ENCODE measurements around the gene DCST2. TPM values are rescaled to one million over a fixed set of nuclear protein-coding genes. Genes with fewer than 3 reads are reported as not detected.

The DCST2 gene
- total and polyA plus RNA-seq, 9 of the 15 experiments (the other 6 are each of a cell fraction or from before 2014, with no cell fraction given): 0.09 to 0.49 (median 0.11) TPM; not detected in 3

DNA sequence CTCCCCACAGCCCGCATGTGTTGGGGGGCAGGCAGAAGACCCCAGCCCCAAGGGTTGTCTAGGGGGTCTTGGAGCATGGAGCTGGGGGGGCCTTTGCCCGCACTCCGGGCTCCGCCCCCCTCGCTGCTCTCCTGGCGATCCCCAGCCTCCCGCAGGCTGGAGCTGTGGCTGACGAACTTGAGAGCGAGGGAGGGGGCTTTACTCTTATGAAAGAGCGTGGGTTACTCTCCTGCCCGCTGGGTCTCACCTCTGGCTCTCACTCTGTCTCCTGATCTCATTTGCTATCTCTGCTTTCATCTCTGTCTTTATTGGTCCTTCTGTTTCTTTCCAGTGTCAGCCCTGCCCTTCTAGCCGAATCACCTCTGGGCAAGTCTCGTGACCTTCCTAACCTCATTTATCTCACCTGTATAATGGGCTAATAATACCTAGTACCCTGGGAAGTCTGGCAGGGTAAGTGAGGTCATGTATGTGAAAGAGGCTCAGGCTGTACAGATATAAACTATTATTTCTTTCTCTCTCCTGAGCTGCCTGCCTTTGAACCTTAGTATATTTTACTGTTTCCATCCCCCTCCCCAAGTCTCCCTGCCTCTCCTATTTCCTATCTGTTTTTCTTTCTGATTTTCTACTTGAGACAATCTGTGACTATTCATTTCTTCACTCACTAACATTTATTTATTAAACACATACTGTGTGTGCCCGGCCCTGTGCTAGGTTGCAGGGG lies 30.7 kb upstream of the DCST2 start (continued):
- TF ChIP-seq, protein P1, sequence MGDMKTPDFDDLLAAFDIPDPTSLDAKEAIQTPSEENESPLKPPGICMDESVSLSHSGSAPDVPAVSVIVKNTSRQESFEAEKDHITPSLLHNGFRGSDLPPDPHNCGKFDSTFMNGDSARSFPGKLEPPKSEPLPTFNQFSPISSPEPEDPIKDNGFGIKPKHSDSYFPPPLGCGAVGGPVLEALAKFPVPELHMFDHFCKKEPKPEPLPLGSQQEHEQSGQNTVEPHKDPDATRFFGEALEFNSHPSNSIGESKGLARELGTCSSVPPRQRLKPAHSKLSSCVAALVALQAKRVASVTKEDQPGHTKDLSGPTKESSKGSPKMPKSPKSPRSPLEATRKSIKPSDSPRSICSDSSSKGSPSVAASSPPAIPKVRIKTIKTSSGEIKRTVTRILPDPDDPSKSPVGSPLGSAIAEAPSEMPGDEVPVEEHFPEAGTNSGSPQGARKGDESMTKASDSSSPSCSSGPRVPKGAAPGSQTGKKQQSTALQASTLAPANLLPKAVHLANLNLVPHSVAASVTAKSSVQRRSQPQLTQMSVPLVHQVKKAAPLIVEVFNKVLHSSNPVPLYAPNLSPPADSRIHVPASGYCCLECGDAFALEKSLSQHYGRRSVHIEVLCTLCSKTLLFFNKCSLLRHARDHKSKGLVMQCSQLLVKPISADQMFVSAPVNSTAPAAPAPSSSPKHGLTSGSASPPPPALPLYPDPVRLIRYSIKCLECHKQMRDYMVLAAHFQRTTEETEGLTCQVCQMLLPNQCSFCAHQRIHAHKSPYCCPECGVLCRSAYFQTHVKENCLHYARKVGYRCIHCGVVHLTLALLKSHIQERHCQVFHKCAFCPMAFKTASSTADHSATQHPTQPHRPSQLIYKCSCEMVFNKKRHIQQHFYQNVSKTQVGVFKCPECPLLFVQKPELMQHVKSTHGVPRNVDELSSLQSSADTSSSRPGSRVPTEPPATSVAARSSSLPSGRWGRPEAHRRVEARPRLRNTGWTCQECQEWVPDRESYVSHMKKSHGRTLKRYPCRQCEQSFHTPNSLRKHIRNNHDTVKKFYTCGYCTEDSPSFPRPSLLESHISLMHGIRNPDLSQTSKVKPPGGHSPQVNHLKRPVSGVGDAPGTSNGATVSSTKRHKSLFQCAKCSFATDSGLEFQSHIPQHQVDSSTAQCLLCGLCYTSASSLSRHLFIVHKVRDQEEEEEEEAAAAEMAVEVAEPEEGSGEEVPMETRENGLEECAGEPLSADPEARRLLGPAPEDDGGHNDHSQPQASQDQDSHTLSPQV (IDR thresholded peaks at IDR 0.05): no peak
- no peak for TF ChIP-seq RB1 (IDR thresholded peaks at IDR 0.05; ENCODE audit: low read depth)
- TF ChIP-seq, protein P2, sequence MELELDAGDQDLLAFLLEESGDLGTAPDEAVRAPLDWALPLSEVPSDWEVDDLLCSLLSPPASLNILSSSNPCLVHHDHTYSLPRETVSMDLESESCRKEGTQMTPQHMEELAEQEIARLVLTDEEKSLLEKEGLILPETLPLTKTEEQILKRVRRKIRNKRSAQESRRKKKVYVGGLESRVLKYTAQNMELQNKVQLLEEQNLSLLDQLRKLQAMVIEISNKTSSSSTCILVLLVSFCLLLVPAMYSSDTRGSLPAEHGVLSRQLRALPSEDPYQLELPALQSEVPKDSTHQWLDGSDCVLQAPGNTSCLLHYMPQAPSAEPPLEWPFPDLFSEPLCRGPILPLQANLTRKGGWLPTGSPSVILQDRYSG (tag; conservative IDR thresholded peaks at IDR 0.05; ENCODE audit: low read depth): no peak
- TF ChIP-seq SIN3A (IDR thresholded peaks at IDR 0.05; ENCODE audit: borderline replicate concordance in 2 of 2, control insufficient read depth in 1 of 2, low read depth in 2 of 2, low read length in 2 of 2): peak in 1 of 2 experiments; percentile 56; a peak in 1 of 4 replicates
- TF ChIP-seq, protein P3, sequence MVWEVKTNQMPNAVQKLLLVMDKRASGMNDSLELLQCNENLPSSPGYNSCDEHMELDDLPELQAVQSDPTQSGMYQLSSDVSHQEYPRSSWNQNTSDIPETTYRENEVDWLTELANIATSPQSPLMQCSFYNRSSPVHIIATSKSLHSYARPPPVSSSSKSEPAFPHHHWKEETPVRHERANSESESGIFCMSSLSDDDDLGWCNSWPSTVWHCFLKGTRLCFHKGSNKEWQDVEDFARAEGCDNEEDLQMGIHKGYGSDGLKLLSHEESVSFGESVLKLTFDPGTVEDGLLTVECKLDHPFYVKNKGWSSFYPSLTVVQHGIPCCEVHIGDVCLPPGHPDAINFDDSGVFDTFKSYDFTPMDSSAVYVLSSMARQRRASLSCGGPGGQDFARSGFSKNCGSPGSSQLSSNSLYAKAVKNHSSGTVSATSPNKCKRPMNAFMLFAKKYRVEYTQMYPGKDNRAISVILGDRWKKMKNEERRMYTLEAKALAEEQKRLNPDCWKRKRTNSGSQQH (CRISPR knock-in tag; IDR thresholded peaks at IDR 0.05): no peak
- TF ChIP-seq PKNOX1 (IDR thresholded peaks at IDR 0.05): 0 out of 2 replicates have a peak, but pooled peaks have one; percentile 18
- TF ChIP-seq, protein P4, sequence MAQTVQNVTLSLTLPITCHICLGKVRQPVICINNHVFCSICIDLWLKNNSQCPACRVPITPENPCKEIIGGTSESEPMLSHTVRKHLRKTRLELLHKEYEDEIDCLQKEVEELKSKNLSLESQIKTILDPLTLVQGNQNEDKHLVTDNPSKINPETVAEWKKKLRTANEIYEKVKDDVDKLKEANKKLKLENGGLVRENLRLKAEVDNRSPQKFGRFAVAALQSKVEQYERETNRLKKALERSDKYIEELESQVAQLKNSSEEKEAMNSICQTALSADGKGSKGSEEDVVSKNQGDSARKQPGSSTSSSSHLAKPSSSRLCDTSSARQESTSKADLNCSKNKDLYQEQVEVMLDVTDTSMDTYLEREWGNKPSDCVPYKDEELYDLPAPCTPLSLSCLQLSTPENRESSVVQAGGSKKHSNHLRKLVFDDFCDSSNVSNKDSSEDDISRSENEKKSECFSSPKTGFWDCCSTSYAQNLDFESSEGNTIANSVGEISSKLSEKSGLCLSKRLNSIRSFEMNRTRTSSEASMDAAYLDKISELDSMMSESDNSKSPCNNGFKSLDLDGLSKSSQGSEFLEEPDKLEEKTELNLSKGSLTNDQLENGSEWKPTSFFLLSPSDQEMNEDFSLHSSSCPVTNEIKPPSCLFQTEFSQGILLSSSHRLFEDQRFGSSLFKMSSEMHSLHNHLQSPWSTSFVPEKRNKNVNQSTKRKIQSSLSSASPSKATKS (CRISPR knock-in tag; IDR thresholded peaks at IDR 0.05): no peak
- no peak for TF ChIP-seq ASH1L (IDR thresholded peaks at IDR 0.05; ENCODE audit: borderline replicate concordance, low read depth, partially characterized antibody)
- no peak for TF ChIP-seq ZNF561 (CRISPR knock-in tag; conservative IDR thresholded peaks at IDR 0.05)
- TF ChIP-seq, protein P5, sequence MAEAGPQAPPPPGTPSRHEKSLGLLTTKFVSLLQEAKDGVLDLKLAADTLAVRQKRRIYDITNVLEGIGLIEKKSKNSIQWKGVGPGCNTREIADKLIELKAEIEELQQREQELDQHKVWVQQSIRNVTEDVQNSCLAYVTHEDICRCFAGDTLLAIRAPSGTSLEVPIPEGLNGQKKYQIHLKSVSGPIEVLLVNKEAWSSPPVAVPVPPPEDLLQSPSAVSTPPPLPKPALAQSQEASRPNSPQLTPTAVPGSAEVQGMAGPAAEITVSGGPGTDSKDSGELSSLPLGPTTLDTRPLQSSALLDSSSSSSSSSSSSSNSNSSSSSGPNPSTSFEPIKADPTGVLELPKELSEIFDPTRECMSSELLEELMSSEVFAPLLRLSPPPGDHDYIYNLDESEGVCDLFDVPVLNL (CRISPR knock-in tag; IDR thresholded peaks at IDR 0.05; ENCODE audit: low read depth): no peak
- TF ChIP-seq ZNF133 (CRISPR knock-in tag; IDR thresholded peaks at IDR 0.05): no peak
- no peak for TF ChIP-seq DIDO1 (tag; IDR thresholded peaks at IDR 0.05; ENCODE audit: low read depth)
- no peak for TF ChIP-seq KLF16 (IDR thresholded peaks at IDR 0.05)

Measured in K562 (cell line).